Measurements from ENCODE around the gene HNMT.

Gene HNMT

GRCh38 chr2:138061961-138062360 is 97.7 kb downstream of the HNMT start:
- no peak for DNase-seq

GRCh38 chr2:138063181-138063580 is 98.9 kb downstream of the HNMT start:
- DNase-seq: no peak

Measured in stimulated activated CD4-positive, alpha-beta T cell treated with anti-CD3 and anti-CD28 coated beads, Interleukin-4, amount 100 ng/mL, for 4 hours (primary cell).